Keratinocyte (primary cell): ENCODE data around the gene CACNA1C.

ENCODE experiments used
- CTCF ChIP-seq, 3 experiments: IDR thresholded peaks in 1 of 3; conservative IDR thresholded peaks in 1 of 3; optimal IDR thresholded peaks in 1 of 3; 2 replicates in 2 of 3; 3 replicates in 1 of 3; pipeline versions ENCODE3 to v1.5.1; 2011; ENCODE audit warnings: low read length in 3 of 3, mild to moderate bottlenecking in 3 of 3, moderate library complexity in 2 of 3, control low read depth in 1 of 3, inconsistent platforms in 1 of 3; ENCODE audit not compliant: insufficient read depth in 2 of 3; ENCODE audit errors: extremely low read depth in 1 of 3
- EZH2 ChIP-seq: IDR thresholded peaks from one replicate; pipeline ENCODE4 v1.6.1; 2012; ENCODE audit warnings: inconsistent platforms, mild to moderate bottlenecking, low read length, moderate library complexity

DNA sequence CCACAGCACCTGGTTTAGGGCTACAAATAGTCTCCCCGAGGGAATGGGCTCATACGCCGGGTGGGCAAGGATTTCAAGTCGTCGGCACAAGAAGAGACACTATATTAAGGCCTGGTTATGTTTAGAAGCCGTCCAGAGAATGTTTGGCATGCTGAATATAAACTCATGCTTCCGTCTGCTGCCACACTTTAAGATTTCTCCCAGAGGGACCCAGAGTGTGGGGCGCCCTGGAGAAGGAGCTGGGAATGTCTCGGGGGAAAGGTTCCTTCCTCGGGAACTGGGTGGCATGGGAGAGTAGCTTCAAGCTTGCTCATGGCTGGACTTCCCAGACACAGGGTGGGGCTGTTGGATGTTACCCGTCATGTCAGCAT, 295.7 kb downstream of the CACNA1C start:
- TF ChIP-seq CTCF (optimal IDR thresholded peaks at IDR 0.05 in 1 of 3, IDR thresholded peaks at IDR 0.05 in 1 of 3, conservative IDR thresholded peaks at IDR 0.05 in 1 of 3; ENCODE audit: extremely low read depth in 1 of 3, insufficient read depth in 2 of 3, low read length in 3 of 3) (no peak), EZH2 (no peak)
